Activated CD4-positive, alpha-beta T cell treated with anti-CD3 and anti-CD28 coated beads, Interleukin-2, amount 50 U/mL, for 48 hours (primary cell): ENCODE results near the gene GNG7.
"Not testable (repeated sequence)": the region's sequence is repeated elsewhere in the genome, so short reads cannot be mapped to it uniquely, and the experiment has no call there.

ENCODE experiments used
- DNase-seq, 2 experiments: peaks; one replicate each; pipeline ENCODE4 v3.0.0-alpha.2; 2020

Gene GNG7

GRCh38 chr19:2591537-2592291, 110.8 kb downstream of the GNG7 start:
- no peak for DNase-seq

DNA sequence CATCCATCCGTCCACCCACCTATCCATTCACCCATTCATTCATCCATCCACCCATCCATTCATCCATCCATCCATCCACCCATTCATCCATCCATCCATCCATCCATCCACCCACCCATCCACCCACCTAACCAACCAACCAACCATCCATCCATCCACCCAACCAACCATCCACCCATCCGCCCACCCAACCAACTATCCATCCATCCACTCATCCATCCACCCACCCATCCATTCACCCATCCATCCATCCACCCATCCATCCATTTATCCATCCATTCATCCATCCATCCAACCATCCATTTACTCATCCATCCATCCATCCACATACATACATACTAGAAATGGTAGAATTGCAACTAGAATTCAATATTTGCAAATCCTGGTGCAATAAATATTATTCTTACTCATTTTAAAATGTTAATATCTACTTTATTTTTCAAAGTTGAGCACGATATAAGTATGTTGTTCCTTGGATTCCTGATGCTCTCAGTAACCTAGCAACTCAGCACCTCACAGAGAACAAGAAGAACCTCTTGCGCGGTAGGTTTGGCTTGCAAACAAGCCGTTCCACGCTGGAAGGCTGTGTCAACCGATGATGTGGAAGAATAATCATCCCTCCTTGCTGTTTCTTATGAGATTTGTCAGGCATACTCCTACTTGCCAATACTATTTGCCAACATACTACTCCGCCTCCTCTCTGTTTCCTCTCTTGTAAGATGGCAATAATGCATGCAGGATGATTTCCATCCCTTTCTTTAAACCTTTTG, 111.7 kb downstream of the GNG7 start:
- DNase-seq, result no peak

DNA sequence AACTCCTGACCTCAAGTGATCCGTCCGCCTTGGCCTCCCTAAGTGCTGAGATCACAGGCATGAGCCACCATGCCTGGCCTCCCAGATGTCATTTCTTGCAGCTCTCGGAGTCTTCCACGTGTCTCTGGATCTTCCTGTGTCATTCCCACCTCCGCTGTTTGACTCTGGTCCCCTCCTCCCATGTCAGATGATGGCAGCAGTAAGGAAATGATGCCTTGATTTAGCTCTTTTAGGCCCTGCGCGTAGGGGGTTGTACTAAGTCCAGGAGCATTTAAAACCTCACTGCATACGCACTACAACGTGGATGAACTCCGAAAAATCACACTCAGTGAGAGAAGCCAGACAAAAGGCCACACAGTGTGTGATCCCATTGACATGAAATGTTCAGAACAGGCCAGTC, 113.1 kb downstream of the GNG7 start:
- no peak for DNase-seq

GRCh38 chr19:2588081-2588777, 114.3 kb downstream of the GNG7 start:
- DNase-seq, result no peak

DNA sequence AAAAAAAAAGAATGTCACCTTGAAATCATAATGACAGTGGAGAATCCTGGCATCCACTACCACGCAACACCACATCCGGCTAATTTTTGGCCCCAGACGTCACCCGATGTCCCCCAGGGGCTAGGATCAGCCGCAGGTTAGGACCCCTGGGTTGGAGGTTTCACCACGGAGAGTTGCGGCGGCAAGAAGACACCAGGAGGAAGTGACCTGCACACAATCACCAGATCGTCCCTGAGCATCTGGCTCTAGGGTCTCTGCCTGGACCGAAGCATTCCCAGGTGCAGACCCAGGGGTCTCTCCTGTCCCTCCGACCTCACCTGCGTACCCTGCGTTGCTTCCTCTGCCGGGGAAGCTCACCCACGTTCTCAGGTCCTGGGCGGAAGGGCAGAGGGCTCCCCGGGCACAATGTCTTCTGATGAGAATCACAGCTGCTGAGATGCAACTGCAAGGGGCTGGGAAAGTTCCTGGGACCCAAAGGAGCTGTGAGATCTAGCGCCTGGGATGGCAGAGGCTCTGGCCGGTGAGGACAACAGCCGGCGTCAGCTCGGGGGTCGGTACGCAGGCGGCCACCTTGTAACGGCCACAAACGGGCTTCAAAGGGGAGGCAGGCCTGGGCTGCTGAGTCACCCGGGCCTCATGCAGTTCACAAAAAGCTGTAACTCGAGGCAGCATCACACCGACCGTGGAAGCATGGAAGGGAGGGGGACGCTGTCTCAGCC, 115.3 kb downstream of the GNG7 start:
- no peak for DNase-seq

DNA sequence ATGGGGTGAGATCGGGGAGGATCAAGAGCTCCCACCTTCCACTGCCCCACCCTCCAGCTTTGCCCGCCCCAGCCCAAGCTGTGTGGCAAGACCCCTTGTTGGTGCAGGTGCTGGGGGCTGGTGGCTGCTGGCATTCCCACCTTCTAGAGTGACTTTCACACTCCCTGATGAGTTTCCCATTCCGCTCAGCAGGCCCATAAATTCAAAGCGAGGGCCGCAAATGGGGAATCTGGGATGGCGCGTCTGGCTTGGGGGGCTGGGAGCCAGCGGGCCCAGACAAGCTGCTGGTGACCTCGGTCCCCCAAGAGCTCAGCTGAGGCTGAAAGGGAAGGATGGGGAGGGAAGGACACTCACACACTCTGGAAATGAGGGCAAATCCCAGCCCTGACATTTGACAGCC, 116.3 kb downstream of the GNG7 start:
- DNase-seq, result no peak

- no peak for DNase-seq
These were observed 118.5 kb downstream of the GNG7 start for GRCh38 chr19:2584002-2584401.

DNA sequence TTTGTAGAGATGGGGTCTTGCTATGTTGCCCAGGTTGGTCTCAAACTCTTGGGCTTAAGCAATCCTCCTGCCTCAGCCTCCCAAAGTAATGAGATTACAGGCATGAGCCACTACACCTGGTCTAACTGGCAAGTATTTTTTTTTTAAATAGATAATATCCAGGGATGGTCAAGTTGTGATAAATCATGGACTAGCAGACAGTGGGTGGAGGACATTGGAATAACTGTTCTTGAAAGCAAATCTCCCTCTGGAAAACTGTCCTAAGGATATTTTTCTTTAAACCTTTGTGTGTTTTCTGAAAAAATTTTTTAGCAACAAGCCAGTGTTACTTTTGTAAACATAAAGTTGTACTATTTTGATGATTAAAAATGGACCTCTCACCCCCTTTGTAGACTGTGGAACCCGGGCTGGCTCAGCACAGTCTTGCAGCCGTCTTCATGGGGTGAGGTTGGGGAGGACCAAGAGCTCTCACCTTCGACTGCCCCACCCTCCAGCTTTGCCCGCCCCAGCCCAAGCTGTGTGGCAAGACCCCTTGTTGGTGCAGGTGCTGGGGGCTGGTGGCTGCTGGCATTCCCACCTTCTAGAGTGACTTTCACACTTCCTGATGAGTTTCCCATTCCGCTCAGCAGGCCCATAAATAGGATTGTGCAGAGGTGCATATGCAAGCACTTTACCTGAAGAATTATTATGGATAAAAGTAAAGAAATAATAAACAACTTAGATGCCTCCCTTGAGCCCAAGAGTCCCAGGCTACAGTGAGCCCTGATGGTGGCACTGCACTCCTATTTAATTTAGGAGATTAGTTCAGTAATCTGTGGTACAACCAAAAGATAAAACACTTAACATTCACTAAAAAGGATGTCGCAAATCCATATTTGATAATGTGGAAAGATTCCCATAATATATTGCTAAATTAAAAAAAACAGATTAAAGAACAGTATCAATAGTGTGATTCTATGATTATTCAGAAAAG, 119.2 kb downstream of the GNG7 start:
- no peak for DNase-seq

GRCh38 chr19:2580396-2580795, 122.1 kb downstream of the GNG7 start:
- DNase-seq, result not testable (repeated sequence)

GRCh38 chr19:2579678-2580280, 122.7 kb downstream of the GNG7 start:
- no peak for DNase-seq

DNA sequence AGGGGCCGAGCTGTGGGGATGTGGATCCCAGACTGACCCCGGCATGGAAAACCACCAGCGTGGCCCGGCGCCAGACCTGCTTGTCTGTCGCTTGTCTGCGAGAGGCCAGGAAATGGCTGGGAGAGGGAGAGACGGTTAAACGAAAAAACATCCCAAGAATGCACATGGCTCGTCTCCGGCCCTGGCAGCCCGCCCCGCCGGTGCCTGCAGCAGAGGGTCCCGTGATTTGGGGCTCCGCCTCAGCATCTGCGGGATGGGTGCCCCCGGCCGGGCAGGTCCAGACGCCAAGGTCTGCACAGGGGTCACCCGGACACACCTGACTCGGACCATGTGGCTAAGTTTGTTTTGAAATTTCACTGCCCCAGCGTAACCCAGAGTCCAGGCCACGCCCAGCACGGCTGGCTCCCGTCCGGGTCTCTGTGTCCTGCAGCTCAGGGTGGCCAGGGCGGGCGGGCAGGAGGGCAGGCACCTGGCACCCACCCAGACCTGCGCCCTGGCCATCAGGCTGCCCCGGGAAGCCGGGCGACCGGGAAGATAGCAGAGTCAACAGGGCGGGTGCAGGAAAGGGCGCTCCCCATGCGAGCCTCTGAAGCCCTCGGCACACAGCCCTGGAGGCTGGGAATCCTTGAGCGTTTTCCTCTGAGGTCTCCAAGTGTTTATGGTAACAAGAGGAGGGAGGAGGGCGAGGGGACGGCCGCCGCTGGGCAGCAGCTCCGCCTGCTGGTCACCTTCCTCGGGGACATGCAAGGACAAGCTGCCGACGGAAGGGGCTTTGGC, 123.4 kb downstream of the GNG7 start:
- peak; percentile 71 to 73 for DNase-seq

DNA sequence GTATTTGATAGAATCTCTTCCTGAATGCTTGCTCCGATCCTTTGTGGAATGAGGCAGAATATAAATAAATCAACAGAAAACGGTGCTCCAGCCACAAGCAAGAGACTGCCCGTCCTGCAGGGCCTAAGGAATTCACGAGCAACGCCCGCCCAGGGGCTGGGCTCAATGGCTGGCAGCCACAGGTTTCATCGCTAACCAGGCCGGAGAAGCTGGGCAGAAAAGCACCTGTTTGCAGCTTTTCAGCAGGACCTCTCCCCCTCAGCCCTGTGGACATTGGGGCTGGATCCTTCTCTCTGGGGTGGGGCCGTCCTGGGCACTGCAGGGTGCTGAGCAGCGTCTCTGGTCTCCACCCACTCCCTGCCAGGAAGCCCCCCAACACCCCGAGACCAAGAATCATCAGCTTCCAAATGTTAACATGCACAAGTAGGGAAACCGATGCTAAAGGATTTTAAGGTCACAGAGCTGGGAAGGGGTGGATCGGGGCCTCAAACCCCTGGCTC, 124.1 kb downstream of the GNG7 start:
- no peak for DNase-seq

- DNase-seq, result no peak
These were observed 124.7 kb downstream of the GNG7 start for GRCh38 chr19:2577722-2578335.

GRCh38 chr19:2575734-2576481, 126.6 kb downstream of the GNG7 start:
- no peak for DNase-seq

GRCh38 chr19:2574971-2575630, 127.4 kb downstream of the GNG7 start:
- DNase-seq, result no peak

GRCh38 chr19:2574478-2574931, 128.0 kb downstream of the GNG7 start:
- DNase-seq, result no peak

DNA sequence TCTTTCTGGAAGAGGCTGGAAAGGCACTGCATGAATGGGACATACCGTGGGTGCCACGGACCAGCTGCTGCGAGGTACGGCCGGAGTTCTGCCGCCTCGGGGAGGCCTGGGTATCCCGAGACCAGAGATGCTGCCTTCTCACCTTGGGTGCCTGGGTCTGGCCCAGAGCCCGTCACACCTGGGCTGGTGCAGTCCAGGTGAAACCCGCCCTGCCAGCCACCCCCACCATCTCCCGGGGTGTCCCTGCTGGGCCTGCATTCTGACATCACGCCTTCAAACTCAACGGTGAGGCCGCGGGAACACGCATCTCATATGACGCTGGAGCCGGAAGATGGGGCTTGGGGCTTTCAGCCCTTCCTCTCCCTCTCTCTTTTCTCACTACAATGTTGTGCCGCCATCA, 128.6 kb downstream of the GNG7 start:
- DNase-seq, result no peak

DNA sequence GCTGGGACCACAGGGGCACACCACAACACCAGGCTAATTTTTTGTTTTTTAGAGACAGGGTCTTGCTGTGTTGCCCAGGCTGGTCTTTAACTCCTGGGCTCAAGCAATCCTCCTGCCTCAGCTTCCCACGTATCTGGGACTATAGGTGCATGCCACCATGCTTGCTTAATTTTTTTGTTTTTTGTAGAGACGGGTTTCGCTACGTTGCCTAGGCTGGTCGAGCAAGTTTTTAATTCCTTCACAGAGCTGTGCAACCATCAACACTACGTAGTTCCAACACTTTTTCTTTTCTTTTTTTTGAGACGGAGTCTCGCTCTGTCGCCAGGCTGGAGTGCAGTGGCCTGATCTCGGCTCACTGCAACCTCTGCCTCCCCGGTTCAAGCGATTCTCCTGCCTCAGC, 130.3 kb downstream of the GNG7 start:
- not testable (repeated sequence) for DNase-seq
